ENCODE measurements around the gene CCDC171.

CCDC171 gene

DNA sequence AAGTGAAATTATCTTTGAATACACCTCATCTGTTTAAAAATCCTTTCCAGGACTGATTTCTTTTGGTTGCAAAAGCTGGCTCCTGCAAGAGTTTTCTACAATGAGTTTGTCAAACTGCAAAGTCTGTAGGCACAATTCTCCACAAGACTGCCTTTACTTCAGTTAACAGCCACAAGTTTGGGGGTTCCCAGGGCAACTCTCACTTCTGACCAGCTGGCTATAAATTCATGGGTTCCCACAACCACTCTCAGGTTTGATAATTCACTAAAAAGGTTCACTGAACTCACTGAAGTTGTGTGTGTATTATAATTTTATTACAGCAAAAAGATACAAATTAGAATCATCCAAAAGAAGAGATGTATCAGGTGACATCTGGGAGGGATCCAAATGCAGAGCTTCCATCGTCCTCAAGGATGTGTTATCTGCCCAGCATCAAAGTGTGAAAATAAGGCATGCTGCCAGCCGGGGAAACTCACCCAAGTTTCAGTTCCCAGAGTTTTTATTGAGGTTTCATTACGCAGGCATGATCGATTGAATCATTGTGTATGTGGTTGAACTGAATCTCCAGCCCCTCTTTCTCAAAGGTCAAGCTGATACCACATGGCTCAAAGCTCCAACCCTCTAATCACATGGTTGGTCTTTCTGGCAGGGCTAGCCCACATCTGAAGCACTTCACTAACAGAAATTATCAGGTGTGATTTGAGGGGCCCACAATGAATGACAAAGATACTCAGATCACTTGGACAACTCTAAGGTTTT lies 23.1 kb upstream of the CCDC171 start:
- TF ChIP-seq, protein P1, sequence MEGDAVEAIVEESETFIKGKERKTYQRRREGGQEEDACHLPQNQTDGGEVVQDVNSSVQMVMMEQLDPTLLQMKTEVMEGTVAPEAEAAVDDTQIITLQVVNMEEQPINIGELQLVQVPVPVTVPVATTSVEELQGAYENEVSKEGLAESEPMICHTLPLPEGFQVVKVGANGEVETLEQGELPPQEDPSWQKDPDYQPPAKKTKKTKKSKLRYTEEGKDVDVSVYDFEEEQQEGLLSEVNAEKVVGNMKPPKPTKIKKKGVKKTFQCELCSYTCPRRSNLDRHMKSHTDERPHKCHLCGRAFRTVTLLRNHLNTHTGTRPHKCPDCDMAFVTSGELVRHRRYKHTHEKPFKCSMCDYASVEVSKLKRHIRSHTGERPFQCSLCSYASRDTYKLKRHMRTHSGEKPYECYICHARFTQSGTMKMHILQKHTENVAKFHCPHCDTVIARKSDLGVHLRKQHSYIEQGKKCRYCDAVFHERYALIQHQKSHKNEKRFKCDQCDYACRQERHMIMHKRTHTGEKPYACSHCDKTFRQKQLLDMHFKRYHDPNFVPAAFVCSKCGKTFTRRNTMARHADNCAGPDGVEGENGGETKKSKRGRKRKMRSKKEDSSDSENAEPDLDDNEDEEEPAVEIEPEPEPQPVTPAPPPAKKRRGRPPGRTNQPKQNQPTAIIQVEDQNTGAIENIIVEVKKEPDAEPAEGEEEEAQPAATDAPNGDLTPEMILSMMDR (IDR thresholded peaks at IDR 0.05; ENCODE audit: extremely low read depth, missing control alignments) = no peak
- DNase-seq (ENCODE audit: low spot score) = peak; percentile 81

GRCh38 chr9:15531380-15531779 lies 21.5 kb upstream of the CCDC171 start:
- TF ChIP-seq, protein P1 (IDR thresholded peaks at IDR 0.05; ENCODE audit: extremely low read depth, missing control alignments) = no peak
- peak; percentile 33 for DNase-seq (ENCODE audit: low spot score)

DNA sequence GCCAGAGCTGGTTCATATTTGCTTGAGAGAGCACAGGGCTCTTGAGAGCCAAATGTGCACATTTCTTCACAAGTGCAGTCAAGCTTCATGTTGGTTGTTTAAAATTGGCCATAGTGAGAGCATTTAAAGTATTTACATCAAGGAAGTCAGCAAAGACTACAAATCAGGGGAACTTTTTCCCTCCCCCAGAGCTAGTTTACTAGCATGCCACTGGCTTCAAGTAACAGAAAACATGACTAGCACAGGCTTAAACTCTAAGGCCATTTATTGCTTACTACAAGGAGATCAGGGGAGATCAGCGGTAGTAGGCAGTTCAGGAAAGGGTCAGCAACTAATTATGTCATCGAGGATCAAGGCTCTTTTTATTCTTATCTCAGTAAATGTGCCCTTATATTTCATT lies 11.0 kb upstream of the CCDC171 start:
- TF ChIP-seq, protein P1 (IDR thresholded peaks at IDR 0.05; ENCODE audit: extremely low read depth, missing control alignments) = no peak
- no peak for DNase-seq (ENCODE audit: low spot score)

GRCh38 chr9:15542624-15543023 lies 10.2 kb upstream of the CCDC171 start:
- TF ChIP-seq, protein P1 (IDR thresholded peaks at IDR 0.05; ENCODE audit: extremely low read depth, missing control alignments) = no peak
- DNase-seq (ENCODE audit: low spot score) = no peak

GRCh38 chr9:15543047-15543813 lies 9.6 kb upstream of the CCDC171 start:
- DNase-seq (ENCODE audit: low spot score) = no peak
- TF ChIP-seq, protein P1 (IDR thresholded peaks at IDR 0.05; ENCODE audit: extremely low read depth, missing control alignments) = no peak

DNA sequence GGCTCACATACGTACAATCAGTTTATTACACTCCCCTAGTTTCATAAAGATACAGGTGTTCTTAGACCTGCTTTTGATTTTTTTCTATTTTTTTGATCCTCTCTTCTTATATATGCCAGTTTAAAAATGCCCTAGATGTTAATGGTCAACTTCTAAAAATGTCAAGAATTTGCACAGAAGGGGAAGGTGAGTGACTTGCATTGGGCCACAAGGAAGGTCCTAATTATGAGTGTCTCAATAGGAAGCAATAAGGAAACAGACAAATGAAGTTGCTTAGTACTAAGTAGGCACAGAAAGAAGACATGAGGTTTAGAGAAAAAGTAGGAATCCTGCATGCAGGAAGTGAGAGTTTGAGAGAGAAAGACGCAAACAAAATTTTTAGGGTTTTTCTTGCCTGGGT lies 3.2 kb upstream of the CCDC171 start:
- no peak for DNase-seq (ENCODE audit: low spot score)

DNA sequence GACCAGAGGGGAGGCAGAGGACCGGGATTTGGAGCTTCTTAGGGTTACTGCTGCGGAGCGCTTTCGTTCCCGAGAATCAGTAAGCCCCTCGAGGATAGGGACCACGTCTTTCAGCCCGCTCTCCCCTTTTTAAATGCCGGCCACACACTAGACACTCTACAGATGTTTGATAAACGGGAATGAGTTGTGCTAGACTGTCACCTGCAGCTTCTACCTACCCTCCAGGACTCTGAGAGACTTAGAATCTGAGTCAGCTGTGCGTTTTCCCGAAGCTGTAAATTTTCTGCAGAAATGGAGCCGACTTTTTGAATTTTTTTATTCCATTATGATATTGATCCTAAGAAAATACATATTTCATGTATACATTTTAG lies 670 bp downstream of the CCDC171 start:
- TF ChIP-seq, protein P1 (IDR thresholded peaks at IDR 0.05; ENCODE audit: extremely low read depth, missing control alignments) = no peak
- DNase-seq (ENCODE audit: low spot score) = no peak

More for the DNA sequence above, 3.2 kb upstream of the CCDC171 start:
- TF ChIP-seq, protein P1 (IDR thresholded peaks at IDR 0.05; ENCODE audit: extremely low read depth, missing control alignments) = no peak

Measured in GM20000 (cell line).